Fibroblast of lung (primary cell): ENCODE results near the gene NHS. TPM values are rescaled to one million over a fixed set of nuclear protein-coding genes. Genes with fewer than 3 reads are reported as not detected.
A peak's percentile ranks its signal among the peaks of the same experiment; 100 is the strongest.

ENCODE experiments used
- DNase-seq, 2 donors: peaks; one replicate each; pipeline versions ENCODE4 v3.0.0 to v3.0.0-alpha.2; 2010; ENCODE audit warnings: low read depth in 2 of 2
- H2AFZ ChIP-seq: 2 replicates; pipeline ENCODE4 v1.5.1; 2012; ENCODE audit warnings: low read length, control low read depth, inconsistent platforms
- H3K27ac ChIP-seq: 2 replicates; pipeline ENCODE4 v1.5.1; 2011; ENCODE audit warnings: low read length, control low read depth; ENCODE audit not compliant: insufficient read depth
- H3K27me3 ChIP-seq: 2 replicates; pipeline ENCODE4 v1.5.1; 2011; ENCODE audit warnings: mild to moderate bottlenecking, low read length; ENCODE audit not compliant: control insufficient read depth, insufficient read depth
- H3K36me3 ChIP-seq: 2 replicates; pipeline ENCODE4 v1.5.1; 2011; ENCODE audit warnings: low read length; ENCODE audit not compliant: control insufficient read depth, insufficient read depth
- H3K4me1 ChIP-seq: 2 replicates; pipeline ENCODE4 v1.5.1; 2011; ENCODE audit warnings: low read length; ENCODE audit not compliant: control insufficient read depth, insufficient read depth; ENCODE audit errors: extremely low read depth
- H3K4me2 ChIP-seq: 2 replicates; pipeline ENCODE4 v1.5.1; 2011; ENCODE audit warnings: low read length, control low read depth; ENCODE audit not compliant: insufficient read depth; ENCODE audit errors: extremely low read depth
- H3K4me3 ChIP-seq, 4 experiments: fragments of 200-600 bp in 1 of 4; sonication (generic) in 1 of 4; replicated peaks in 1 of 4; 2 replicates each; pipeline ENCODE4 v1.5.1; 2011 to 2016; ENCODE audit warnings: low read length in 4 of 4, low read depth in 3 of 4, mild to moderate bottlenecking in 3 of 4, control low read depth in 2 of 4, inconsistent platforms in 1 of 4, mixed read lengths in 1 of 4; ENCODE audit not compliant: insufficient read depth in 1 of 4; ENCODE audit errors: control extremely low read depth in 1 of 4
- H3K79me2 ChIP-seq: 2 replicates; pipeline ENCODE4 v1.5.1; 2012; ENCODE audit warnings: mild to moderate bottlenecking, low read length, inconsistent platforms; ENCODE audit not compliant: control insufficient read depth, insufficient read depth
- H3K9ac ChIP-seq: 2 replicates; pipeline ENCODE4 v1.5.1; 2011; ENCODE audit warnings: mild to moderate bottlenecking, low read length, control low read depth; ENCODE audit not compliant: insufficient read depth
- H3K9me3 ChIP-seq: 2 replicates; pipeline ENCODE4 v1.5.1; 2012; ENCODE audit warnings: low read depth, low read length; ENCODE audit not compliant: control insufficient read depth, insufficient read depth
- H4K20me1 ChIP-seq: 2 replicates; pipeline ENCODE4 v1.5.1; 2011; ENCODE audit warnings: low read length; ENCODE audit not compliant: control insufficient read depth, insufficient read depth; ENCODE audit errors: extremely low read depth
- CTCF ChIP-seq, 2 donors: IDR thresholded peaks in 1 of 2; conservative IDR thresholded peaks in 1 of 2; 1 replicate in 1 of 2; 2 replicates in 1 of 2; pipeline ENCODE4 v1.5.1; 2011 to 2012; ENCODE audit warnings: low read length in 2 of 2, control low read depth in 1 of 2, inconsistent platforms in 1 of 2, low read depth in 1 of 2, mild to moderate bottlenecking in 1 of 2
- EZH2 ChIP-seq: IDR thresholded peaks from 2 replicates; pipeline ENCODE4 v1.5.1; 2012; ENCODE audit warnings: low read length, control low read depth, mild to moderate bottlenecking; ENCODE audit errors: missing control alignments
- polyA plus RNA-seq, 2 donors: library from polyadenylated mRNA; depleted of rRNA in 1 of 2; stranded (reverse) in 1 of 2; unstranded in 1 of 2; fragments of >200 nt; gene quantifications; 2 replicates each; pipeline ENCODE4 v1.2.1, GENCODE V29; 2011 to 2012; ENCODE audit warnings: missing spikeins in 1 of 2
- total RNA-seq: library from RNA; depleted of rRNA; stranded (reverse); fragments of >200 nt; gene quantifications from 2 replicates; pipeline ENCODE4 v1.2.1, GENCODE V29; 2014

NHS gene
- total and polyA plus RNA-seq, 2 donors (not counting 1 experiment from before 2014, with no cell fraction given) = 1.4 to 3.8 TPM

GRCh38 chrX:17669891-17670290 lies 294.9 kb downstream of the NHS start:
- no peaks in the 10 kb centered on the region for H3K27me3 ChIP-seq
- H3K79me2 ChIP-seq = no peaks in the 10 kb centered on the region
- no peak overlapping the region for H2AFZ ChIP-seq
- H3K4me2 ChIP-seq = no peak overlapping the region
- H3K27ac ChIP-seq = no peak overlapping the region
- DNase-seq = no peak
- TF ChIP-seq CTCF (conservative IDR thresholded peaks at IDR 0.05 in 1 of 2, IDR thresholded peaks at IDR 0.05 in 1 of 2; ENCODE audit: low read depth in 1 of 2, low read length in 2 of 2) (no peak), EZH2 (no peak)
- H3K4me1 ChIP-seq = no peaks in the 10 kb centered on the region
- no peak overlapping the region for H3K9ac ChIP-seq
- no peak overlapping the region for H3K4me3 ChIP-seq
- no peaks in the 10 kb centered on the region for H3K9me3 ChIP-seq
- no peaks in the 10 kb centered on the region for H3K36me3 ChIP-seq
- no peaks in the 10 kb centered on the region for H4K20me1 ChIP-seq

GRCh38 chrX:17670874-17671273 lies 295.9 kb downstream of the NHS start:
- no peak for DNase-seq
- Histone ChIP-seq H3K36me3 (no peaks in the 10 kb centered on the region), H3K9ac (no peak overlapping the region), H3K27me3 (no peaks in the 10 kb centered on the region), H3K27ac (no peak overlapping the region), H4K20me1 (no peaks in the 10 kb centered on the region), H3K4me2 (no peak overlapping the region), H3K9me3 (no peaks in the 10 kb centered on the region), H3K4me3 (no peak overlapping the region), H3K4me1 (no peaks in the 10 kb centered on the region), H3K79me2 (no peaks in the 10 kb centered on the region), H2AFZ (no peak overlapping the region)
- TF ChIP-seq EZH2 = no peak
- no peak for TF ChIP-seq CTCF (conservative IDR thresholded peaks at IDR 0.05 in 1 of 2, IDR thresholded peaks at IDR 0.05 in 1 of 2; ENCODE audit: low read depth in 1 of 2, low read length in 2 of 2)

DNA sequence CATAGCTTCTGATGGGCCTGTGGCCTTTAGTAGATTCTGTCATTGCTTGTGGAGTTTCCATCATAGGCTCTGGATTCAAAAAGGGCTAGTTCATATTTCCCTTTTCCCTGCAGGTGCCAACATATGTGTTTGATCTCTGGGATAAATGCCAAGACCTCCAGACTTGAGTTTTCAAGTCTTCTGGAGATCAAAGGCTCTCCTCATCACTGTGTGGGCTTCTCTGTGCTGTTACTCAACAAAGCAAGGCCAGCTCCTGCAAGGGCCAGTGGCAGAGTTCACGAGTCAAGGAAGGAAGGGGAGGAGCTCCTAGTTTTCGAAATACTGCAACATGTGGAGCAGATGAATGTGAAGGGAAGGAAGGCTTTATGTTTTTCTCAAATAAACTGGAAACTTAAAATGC lies 299.6 kb downstream of the NHS start:
- Histone ChIP-seq H3K4me2 (no peak overlapping the region), H3K4me1 (no peaks in the 10 kb centered on the region), H3K79me2 (no peaks in the 10 kb centered on the region), H3K9me3 (no peaks in the 10 kb centered on the region), H3K36me3 (no peaks in the 10 kb centered on the region), H3K4me3 (no peak overlapping the region), H3K27me3 (no peaks in the 10 kb centered on the region), H3K27ac (no peak overlapping the region), H3K9ac (no peak overlapping the region), H2AFZ (no peak overlapping the region), H4K20me1 (no peaks in the 10 kb centered on the region)
- TF ChIP-seq EZH2 (no peak), CTCF (conservative IDR thresholded peaks at IDR 0.05 in 1 of 2, IDR thresholded peaks at IDR 0.05 in 1 of 2; ENCODE audit: low read depth in 1 of 2, low read length in 2 of 2) (no peak)
- DNase-seq = peak in 1 of 2 donors; percentile 22
